ACHN (cell line): ENCODE data around the gene PGRMC2.
"Not testable (repeated sequence)": the region's sequence is repeated elsewhere in the genome, so short reads cannot be mapped to it uniquely, and the experiment has no call there.

ENCODE experiments used
- DNase-seq: peaks from one replicate; pipeline ENCODE4 v3.0.0-alpha.2; 2015
- in situ Hi-C: cut with HindIII; loops from 2 replicates; pipeline ENCODE4 v1.10.0; 2017; ENCODE audit warnings: low sequenced_read_pairs, low pct_ligation_motif_present, low pct_unique_long_range_greater_than_20kb

PGRMC2 gene

DNA sequence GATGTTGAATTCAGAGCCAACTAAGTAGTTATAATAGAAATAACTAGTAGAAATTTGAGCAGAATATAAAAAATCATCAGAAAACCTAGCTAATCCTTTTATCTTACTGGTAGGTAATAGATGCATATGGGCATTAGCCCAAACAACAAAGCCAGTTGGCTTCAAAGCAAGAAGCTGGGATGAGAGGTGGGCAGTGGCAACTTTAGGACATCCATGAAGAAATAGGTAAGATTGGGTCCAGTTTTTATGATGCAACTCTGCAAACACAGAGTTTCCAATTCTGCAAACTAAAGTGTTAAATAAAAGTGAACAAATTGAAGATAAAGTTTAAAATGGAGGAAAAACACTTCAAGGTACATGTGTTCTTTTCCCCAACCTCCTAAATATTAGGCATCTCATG, 5.1 kb downstream of the PGRMC2 start:
- DNase-seq = no peak
- in situ Hi-C loops = no loop called here

- DNase-seq = no peak
- in situ Hi-C loops = no loop called here
Measured at GRCh38 chr4:128281354-128281753, 6.3 kb downstream of the PGRMC2 start.

DNA sequence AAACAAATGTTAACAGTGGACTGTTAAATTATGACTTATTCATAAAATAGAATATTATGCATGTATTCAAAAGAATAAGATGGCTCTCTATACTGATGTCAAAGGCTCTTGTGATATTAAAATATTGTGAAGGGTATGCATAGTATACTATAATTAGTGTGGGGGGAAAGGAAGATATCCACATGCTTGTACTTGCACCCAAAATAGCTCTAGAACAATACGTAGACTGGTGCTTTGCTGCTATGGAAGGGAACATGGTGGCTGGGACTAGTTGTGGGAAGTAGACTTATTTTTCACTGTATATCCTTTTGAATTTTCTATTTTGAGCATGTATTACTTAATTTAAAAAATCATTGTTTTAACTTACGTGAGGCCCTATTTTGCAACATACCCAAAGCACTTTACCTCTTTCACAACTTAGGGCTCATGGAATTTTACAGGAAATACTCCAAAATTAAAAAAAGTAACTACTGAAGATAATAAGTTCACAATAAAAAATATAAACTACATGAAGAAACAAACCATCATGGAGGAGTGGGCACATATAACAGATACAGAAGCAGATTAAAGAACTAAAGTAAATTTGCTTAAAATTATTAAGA, 7.9 kb downstream of the PGRMC2 start:
- in situ Hi-C loops = no loop called here

DNA sequence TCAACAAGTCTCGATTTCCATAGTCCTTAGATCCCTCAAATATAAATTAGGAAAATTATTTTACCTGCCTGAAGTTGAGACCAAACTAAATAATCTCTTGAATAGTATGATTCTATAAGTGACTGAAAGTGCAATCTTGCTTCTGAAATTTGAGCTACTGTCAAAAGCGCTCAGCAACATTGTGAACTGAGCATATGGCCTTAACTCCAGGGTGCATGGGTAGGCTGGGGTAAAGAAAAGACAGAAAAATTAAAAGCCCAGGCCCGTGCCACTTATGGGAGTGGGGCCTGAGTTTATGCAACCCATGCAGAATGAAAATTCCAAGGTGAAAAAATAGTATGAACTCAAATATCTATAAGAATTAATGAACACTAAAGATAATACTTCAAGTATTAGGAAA, 9.8 kb downstream of the PGRMC2 start:
- no peak for DNase-seq
- in situ Hi-C loops = no loop called here

More for the DNA sequence above, 7.9 kb downstream of the PGRMC2 start:
- DNase-seq = no peak

- DNase-seq = peak; percentile 33
- in situ Hi-C loops = no loop called here
Measured at GRCh38 chr4:128275346-128275745, 12.3 kb downstream of the PGRMC2 start.

DNA sequence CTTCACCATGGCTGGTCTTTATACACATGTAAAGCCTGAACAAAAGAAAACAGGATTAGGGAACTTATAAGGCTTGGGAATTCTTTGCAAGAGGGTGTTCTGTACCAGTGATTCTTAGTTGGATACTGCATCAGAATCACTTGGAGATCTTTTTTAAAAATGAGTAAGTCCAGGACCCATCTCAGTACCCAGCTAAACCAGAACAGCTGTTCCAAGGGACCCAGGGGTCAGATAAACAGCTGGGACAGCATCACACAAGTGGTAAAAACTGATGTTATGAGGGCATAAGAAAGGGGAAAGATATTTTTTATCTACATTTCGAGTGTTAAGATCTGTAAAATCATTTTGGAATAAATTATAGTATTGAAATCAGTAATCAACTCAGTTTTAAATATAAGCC, 16.1 kb downstream of the PGRMC2 start:
- DNase-seq = no peak
- in situ Hi-C loops = no loop called here

GRCh38 chr4:128268970-128269369, 18.6 kb downstream of the PGRMC2 start:
- in situ Hi-C loops = no loop called here
- DNase-seq = no peak

GRCh38 chr4:128267745-128268144, 19.9 kb downstream of the PGRMC2 start:
- DNase-seq = no peak
- in situ Hi-C loops = no loop called here

DNA sequence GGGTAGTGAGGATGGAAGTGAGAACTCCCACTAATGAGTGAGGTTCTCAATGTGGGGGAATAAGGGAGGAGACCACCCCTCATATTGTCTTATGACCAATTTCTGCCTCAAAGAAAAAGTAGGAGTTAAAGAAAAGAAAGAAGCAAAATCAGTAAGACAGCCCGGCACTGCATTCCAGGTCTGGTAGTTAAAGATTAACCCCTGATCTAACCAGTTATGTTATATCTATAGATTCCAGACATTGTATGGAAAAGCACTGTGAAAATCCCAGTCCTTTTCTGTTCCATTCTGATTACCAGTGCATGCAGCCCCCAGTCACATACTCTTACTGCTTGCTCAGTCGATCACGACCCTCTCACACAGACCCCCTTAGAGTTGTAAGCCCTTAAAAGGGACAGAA, 20.4 kb downstream of the PGRMC2 start:
- in situ Hi-C loops, DNase-seq: not testable (repeated sequence)

GRCh38 chr4:128265550-128265949, 22.1 kb downstream of the PGRMC2 start:
- DNase-seq, in situ Hi-C loops: not testable (repeated sequence)

- DNase-seq, in situ Hi-C loops: not testable (repeated sequence)
Measured at GRCh38 chr4:128259889-128260288, 27.7 kb downstream of the PGRMC2 start.

DNA sequence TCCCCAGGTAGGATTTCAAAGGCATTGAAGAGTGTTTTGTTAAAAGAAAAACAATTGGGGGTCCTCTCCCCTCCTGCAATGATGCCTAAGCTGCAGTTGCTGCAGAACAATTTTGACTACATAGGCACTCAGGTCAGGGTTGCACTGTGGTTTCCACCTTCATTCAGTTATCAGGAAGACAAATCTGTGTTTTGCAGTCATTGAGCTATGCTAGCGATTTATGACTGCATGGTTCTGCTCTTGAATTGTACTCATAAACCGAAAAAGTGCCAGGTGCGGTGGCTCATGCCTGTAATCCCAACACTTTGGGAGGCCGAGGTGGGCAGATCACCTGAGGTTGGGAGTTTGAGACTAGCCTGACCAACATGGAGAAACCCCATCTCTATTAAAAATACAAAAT, 29.4 kb downstream of the PGRMC2 start:
- DNase-seq, in situ Hi-C loops: not testable (repeated sequence)

DNA sequence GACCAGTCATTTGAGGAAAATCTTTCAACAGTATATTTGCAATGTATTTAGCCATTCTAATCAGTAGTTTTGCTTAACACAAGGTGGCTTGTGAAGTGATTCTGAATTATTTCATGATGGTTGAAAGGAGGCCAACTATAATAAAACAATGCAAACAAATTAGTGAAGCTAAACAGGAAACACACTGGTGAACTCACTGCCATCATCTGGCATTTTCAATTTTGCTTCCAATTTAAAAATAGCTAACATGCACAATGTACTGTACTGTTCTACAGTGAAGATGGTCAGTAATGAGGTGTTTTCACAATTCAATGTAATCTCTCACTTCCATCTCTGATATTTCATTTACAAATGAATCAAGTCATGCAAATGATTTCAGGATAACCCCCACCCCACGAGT, 31.1 kb downstream of the PGRMC2 start:
- in situ Hi-C loops = no loop called here
- no peak for DNase-seq

DNA sequence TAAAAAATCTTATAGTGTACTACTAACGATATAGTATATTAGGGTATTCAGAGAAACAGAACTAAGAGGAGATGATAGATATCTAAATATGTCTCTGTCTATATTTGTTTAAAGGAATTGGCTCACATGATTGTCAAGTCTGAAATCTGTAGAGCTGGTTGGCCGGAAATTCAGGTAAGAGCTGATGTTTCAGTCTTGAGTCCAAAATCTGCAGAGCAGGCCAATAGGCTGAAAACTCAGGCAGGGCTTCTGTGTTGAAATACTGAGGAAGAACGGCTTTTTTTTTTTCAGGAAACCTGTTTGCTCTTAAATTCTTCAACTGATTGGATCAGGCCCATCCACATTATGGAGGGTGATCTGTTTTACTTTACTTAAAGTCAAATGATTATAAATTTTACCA, 31.7 kb downstream of the PGRMC2 start:
- in situ Hi-C loops = no loop called here
- DNase-seq = no peak

- in situ Hi-C loops = no loop called here
- peak; percentile 11 for DNase-seq
Measured at GRCh38 chr4:128249787-128250668, 37.6 kb downstream of the PGRMC2 start.

DNA sequence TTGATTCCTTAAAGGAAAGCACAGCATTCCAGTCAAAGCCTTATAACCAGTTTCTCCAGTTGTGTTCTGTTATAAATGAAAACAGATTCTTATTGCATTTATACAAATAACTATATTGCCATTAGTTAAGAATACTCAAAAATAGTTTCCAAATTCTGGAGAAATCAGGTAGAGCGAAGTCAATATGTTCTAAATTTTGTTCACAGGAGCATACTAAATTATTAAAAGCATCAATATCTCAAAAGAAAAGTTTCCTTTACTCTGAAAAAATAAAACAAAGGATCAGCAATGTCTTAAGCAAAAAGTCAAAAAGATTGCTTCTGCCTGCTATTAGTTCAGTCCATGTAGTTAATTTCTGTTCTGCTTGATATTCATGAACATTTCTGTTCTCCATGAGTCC, 39.7 kb downstream of the PGRMC2 start:
- no peak for DNase-seq
- in situ Hi-C loops = no loop called here

DNA sequence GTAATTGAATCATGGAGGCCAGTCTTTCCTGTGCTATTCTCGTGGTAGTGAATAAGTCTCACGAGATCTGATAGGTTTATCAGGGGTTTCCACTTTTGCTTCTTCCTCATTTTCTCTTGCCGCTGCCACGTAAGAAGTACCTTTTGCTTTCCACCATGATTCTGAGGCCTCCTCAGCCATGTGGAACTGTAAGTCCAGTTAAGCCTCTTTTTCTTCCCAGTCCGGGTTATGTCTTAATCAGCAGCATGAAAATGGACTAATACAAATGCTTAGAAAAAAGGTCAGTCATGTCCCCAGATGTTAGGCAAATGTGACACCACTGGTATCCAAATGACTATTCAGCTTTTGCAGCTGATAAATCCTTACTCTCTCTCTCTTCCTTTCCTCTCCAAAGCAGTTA, 42.2 kb downstream of the PGRMC2 start:
- in situ Hi-C loops, DNase-seq: not testable (repeated sequence)

GRCh38 chr4:128244379-128244778, 43.2 kb downstream of the PGRMC2 start:
- in situ Hi-C loops = no loop called here
- DNase-seq = no peak

DNA sequence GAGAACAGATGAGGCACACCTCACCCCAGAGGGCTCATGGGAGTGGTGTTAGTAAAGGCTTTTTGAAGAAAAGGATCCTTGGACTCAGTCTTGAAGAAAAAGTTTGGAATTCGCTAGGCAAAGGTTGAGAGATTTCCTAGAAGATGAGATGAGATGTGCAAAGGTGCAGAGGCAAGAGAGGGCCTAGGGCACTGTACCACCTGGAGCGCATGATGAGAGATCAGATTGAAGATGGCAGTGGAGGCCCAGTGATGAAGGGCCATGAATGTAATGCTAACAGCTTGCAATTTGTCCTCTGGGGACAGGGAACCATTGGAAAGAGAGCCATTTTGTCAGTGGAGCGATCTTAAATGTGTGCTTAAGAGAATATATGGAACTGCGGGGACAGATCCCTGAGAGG, 45.0 kb downstream of the PGRMC2 start:
- no peak for DNase-seq
- in situ Hi-C loops = no loop called here

- no peak for DNase-seq
- in situ Hi-C loops = no loop called here
Measured at GRCh38 chr4:128241981-128242380, 45.6 kb downstream of the PGRMC2 start.
